Panc1 (cell line): Measurements from ENCODE around the gene HOMER2. TPM values are rescaled to one million over a fixed set of nuclear protein-coding genes. Genes with fewer than 3 reads are reported as not detected.

ENCODE experiments used
- ATAC-seq: fragments of 200-7000 bp; cut with Tn5 transposase; 2 replicates; pipeline ENCODE4 v1.9.1; 2020; ENCODE audit warnings: mild to moderate bottlenecking, moderate library complexity
- BruUV-seq: library from RNA; stranded (reverse); fragments of 400-500 nt; replicated peaks from 2 replicates; lab custom pipeline; 2021; lab: Mats Ljungman, UMichigan
- CTCF ChIA-PET: fragments of 300-600 bp; sonication (Branson Sonifier 250); formaldehyde crosslinking; loops from one replicate; lab custom pipeline; 2022; ENCODE audit warnings: antibody characterized with exemption; lab: Charles Lee
- POLR2A ChIA-PET: fragments of 300-600 bp; sonication (Branson Sonifier 250); formaldehyde crosslinking; loops from one replicate; lab custom pipeline; 2022; ENCODE audit warnings: antibody characterized with exemption; lab: Charles Lee
- DNase-seq: peaks from one replicate; pipeline ENCODE4 v3.0.0-alpha.2; 2010; ENCODE audit warnings: low read depth, low spot score
- H3K27ac ChIP-seq: 2 replicates; pipeline ENCODE4 v1.5.1; 2011; ENCODE audit warnings: mild to moderate bottlenecking, low read length, inconsistent platforms
- H3K27me3 ChIP-seq: fragments of 200-500 bp; sonication (Bioruptor generic); 2 replicates; pipeline ENCODE4 v1.6.0; 2014; ENCODE audit warnings: low read length, inconsistent platforms; ENCODE audit not compliant: control insufficient read depth, insufficient read depth
- H3K36me3 ChIP-seq: fragments of 200-500 bp; sonication (Bioruptor generic); 2 replicates; pipeline ENCODE4 v1.5.1; 2014; ENCODE audit warnings: inconsistent platforms, mild to moderate bottlenecking, low read length, moderate library complexity; ENCODE audit not compliant: control insufficient read depth, insufficient read depth
- H3K4me1 ChIP-seq: 2 replicates; pipeline ENCODE4 v1.5.1; 2011; ENCODE audit warnings: inconsistent platforms, mild to moderate bottlenecking, low read length, moderate library complexity; ENCODE audit not compliant: control insufficient read depth, insufficient read depth
- H3K4me3 ChIP-seq, 2 experiments: 2 replicates each; pipeline ENCODE4 v1.5.1; 2011 to 2012; ENCODE audit warnings: low read depth in 2 of 2, low read length in 2 of 2, mild to moderate bottlenecking in 2 of 2, inconsistent platforms in 1 of 2, moderate library complexity in 1 of 2
- H3K9me3 ChIP-seq: fragments of 200-500 bp; sonication (Bioruptor generic); 2 replicates; pipeline ENCODE4 v1.5.1; 2014; ENCODE audit warnings: low read depth, mild to moderate bottlenecking, inconsistent platforms, low read length, moderate library complexity; ENCODE audit not compliant: control insufficient read depth, insufficient read depth
- CTCF ChIP-seq: fragments of 450-650 bp; IDR thresholded peaks from 2 replicates; pipeline ENCODE4 v1.5.1; 2017; ENCODE audit warnings: mild to moderate bottlenecking
- POLR2AphosphoS5 ChIP-seq: IDR thresholded peaks from 2 replicates; pipeline ENCODE4 v1.6.1; 2012; ENCODE audit warnings: mild to moderate bottlenecking, low read depth, low read length, moderate library complexity
- REST ChIP-seq, 2 experiments: IDR thresholded peaks; 2 replicates each; pipeline ENCODE4 v1.6.1; 2011 to 2012; ENCODE audit warnings: low read depth in 2 of 2, control low read depth in 1 of 2, low read length in 1 of 2, mild to moderate bottlenecking in 1 of 2, moderate library complexity in 1 of 2; ENCODE audit not compliant: insufficient read depth in 1 of 2
- SIN3A ChIP-seq: IDR thresholded peaks from 2 replicates; pipeline ENCODE4 v1.6.1; 2012; ENCODE audit warnings: low read depth, mild to moderate bottlenecking, low read length, moderate library complexity, borderline replicate concordance; ENCODE audit not compliant: insufficient read depth
- TCF7L2 ChIP-seq: IDR thresholded peaks from 2 replicates; pipeline ENCODE4 v1.6.1; 2011; ENCODE audit warnings: mild to moderate bottlenecking, low read depth, low read length, inconsistent platforms
- in situ Hi-C: cut with HindIII; loops from 2 replicates; pipeline ENCODE4 v1.10.0; 2016; ENCODE audit warnings: low sequenced_read_pairs, low pct_unique_long_range_greater_than_20kb
- intact Hi-C: fragments of 100-400 bp; cut with micrococcal nuclease; formaldehyde crosslinking; loops from one replicate; pipeline ENCODE4 v1.10.0; 2022; ENCODE audit not compliant: unreplicated experiment
- total RNA-seq: library from RNA; stranded (reverse); gene quantifications from one replicate; pipeline ENCODE4 v1.2.1, GENCODE V29; 2021; ENCODE audit not compliant: unreplicated experiment

Gene HOMER2
- total RNA-seq, 1 experiment from 2014 or later, result 35.9 TPM

- TF ChIP-seq REST (IDR thresholded peaks at IDR 0.05; ENCODE audit: insufficient read depth in 1 of 2, low read depth in 2 of 2, low read length in 1 of 2), result no peak
- TF ChIP-seq POLR2AphosphoS5, result no peak
- no peak for TF ChIP-seq SIN3A
- no peak for TF ChIP-seq TCF7L2
- no peak for TF ChIP-seq CTCF
- Histone ChIP-seq H3K4me3 (no peak overlapping the region), H3K27me3 (no peaks in the 10 kb centered on the region; the same call in 1 of the 2 replicates), H3K4me1 (no peaks in the 10 kb centered on the region; the same call in 1 of the 2 replicates), H3K27ac (no peak overlapping the region), H3K9me3 (no peaks in the 10 kb centered on the region), H3K36me3 (no peaks in the 10 kb centered on the region)
- BruUV-seq, result no TSS peak
- intact Hi-C loops (no loop called here), in situ Hi-C loops (no loop called here)
- ATAC-seq (no peak), DNase-seq (no peak)
- CTCF ChIA-PET, result no interaction called here
- POLR2A ChIA-PET, result no interaction called here
Measured at GRCh38 chr15:82804575-82804949, 148.0 kb downstream of the HOMER2 start.

GRCh38 chr15:82803793-82804574, 148.5 kb downstream of the HOMER2 start:
- ChIA-PET POLR2A (interaction anchor here (0.6 kb wide), 1 partner anchor 72 kb away, joined by 7 read pairs; no protein-coding TSS in a partner anchor), CTCF (no interaction called here)
- BruUV-seq, result no TSS peak
- no peak for DNase-seq
- H3K4me1 ChIP-seq, result no peaks in the 10 kb centered on the region; the same call in 1 of the 2 replicates
- no peak for ATAC-seq
- H3K9me3 ChIP-seq, result no peaks in the 10 kb centered on the region
- H3K27ac ChIP-seq, result no peak overlapping the region
- H3K4me3 ChIP-seq, result no peak overlapping the region
- intact Hi-C loops (no loop called here), in situ Hi-C loops (no loop called here)
- TF ChIP-seq TCF7L2 (no peak), CTCF (no peak), POLR2AphosphoS5 (no peak)
- H3K27me3 ChIP-seq, result no peaks in the 10 kb centered on the region; the same call in 1 of the 2 replicates
- no peaks in the 10 kb centered on the region for H3K36me3 ChIP-seq
